ENCODE measurements around the gene LASP1NB.

Gene LASP1NB

GRCh38 chr17:38939987-38940386 lies 14.6 kb downstream of the LASP1NB start:
- DNase-seq, result no peak
- Mint-ChIP-seq H3K4me3 (no peak overlapping the region), H3K9me3 (no peaks in the 10 kb centered on the region), H3K36me3 (no peaks in the 10 kb centered on the region), H3K4me1 (no peaks in the 10 kb centered on the region), H3K27ac (no peak overlapping the region), H3K27me3 (ENCODE audit: low read depth in 2 of 2) (no peaks in the 10 kb centered on the region)
- TF ChIP-seq, protein P1, sequence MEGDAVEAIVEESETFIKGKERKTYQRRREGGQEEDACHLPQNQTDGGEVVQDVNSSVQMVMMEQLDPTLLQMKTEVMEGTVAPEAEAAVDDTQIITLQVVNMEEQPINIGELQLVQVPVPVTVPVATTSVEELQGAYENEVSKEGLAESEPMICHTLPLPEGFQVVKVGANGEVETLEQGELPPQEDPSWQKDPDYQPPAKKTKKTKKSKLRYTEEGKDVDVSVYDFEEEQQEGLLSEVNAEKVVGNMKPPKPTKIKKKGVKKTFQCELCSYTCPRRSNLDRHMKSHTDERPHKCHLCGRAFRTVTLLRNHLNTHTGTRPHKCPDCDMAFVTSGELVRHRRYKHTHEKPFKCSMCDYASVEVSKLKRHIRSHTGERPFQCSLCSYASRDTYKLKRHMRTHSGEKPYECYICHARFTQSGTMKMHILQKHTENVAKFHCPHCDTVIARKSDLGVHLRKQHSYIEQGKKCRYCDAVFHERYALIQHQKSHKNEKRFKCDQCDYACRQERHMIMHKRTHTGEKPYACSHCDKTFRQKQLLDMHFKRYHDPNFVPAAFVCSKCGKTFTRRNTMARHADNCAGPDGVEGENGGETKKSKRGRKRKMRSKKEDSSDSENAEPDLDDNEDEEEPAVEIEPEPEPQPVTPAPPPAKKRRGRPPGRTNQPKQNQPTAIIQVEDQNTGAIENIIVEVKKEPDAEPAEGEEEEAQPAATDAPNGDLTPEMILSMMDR (IDR thresholded peaks at IDR 0.05), result no peak
- intact Hi-C loops (cut with micrococcal nuclease), result no loop called here
- Histone ChIP-seq H3K27ac (ENCODE audit: low read length) (no peak overlapping the region), H3K36me3 (ENCODE audit: control insufficient read depth, insufficient read depth, low read length) (no peaks in the 10 kb centered on the region), H3K27me3 (ENCODE audit: control insufficient read depth, insufficient read depth, low read length) (no peaks in the 10 kb centered on the region), H3K4me3 (ENCODE audit: low read length) (no peak overlapping the region), H3K9me3 (ENCODE audit: control insufficient read depth, insufficient read depth, low read length) (no peaks in the 10 kb centered on the region), H3K4me1 (ENCODE audit: control insufficient read depth, insufficient read depth, low read length) (no peaks in the 10 kb centered on the region)
- ATAC-seq, result no peak

- no peak overlapping the region for H3K27ac ChIP-seq (ENCODE audit: low read length)
- Mint-ChIP-seq H3K27ac (no peak overlapping the region), H3K36me3 (no peaks in the 10 kb centered on the region), H3K27me3 (ENCODE audit: low read depth in 2 of 2) (no peaks in the 10 kb centered on the region), H3K4me3 (no peak overlapping the region), H3K4me1 (no peaks in the 10 kb centered on the region), H3K9me3 (no peaks in the 10 kb centered on the region)
- DNase-seq, result no peak
- H3K4me3 ChIP-seq (ENCODE audit: low read length), result no peak overlapping the region
- no peaks in the 10 kb centered on the region for H3K36me3 ChIP-seq (ENCODE audit: control insufficient read depth, insufficient read depth, low read length)
- TF ChIP-seq, protein P1 (IDR thresholded peaks at IDR 0.05), result no peak
- no peaks in the 10 kb centered on the region for H3K4me1 ChIP-seq (ENCODE audit: control insufficient read depth, insufficient read depth, low read length)
- H3K27me3 ChIP-seq (ENCODE audit: control insufficient read depth, insufficient read depth, low read length), result no peaks in the 10 kb centered on the region
- H3K9me3 ChIP-seq (ENCODE audit: control insufficient read depth, insufficient read depth, low read length), result no peaks in the 10 kb centered on the region
- intact Hi-C loops (cut with micrococcal nuclease), result no loop called here
- 92% methylated on average over 1 of the region's 1 CpG for WGBS (ENCODE audit: insufficient coverage)
- no peak for ATAC-seq
These were observed 15.0 kb downstream of the LASP1NB start for GRCh38 chr17:38940404-38940803.

- TF ChIP-seq, protein P1 (IDR thresholded peaks at IDR 0.05), result no peak
- WGBS (ENCODE audit: insufficient coverage), result 73% methylated on average over 2 of the region's 4 CpGs
- no peaks in the 10 kb centered on the region for H3K36me3 Mint-ChIP-seq
- DNase-seq (no peak), ATAC-seq (no peak)
- Histone ChIP-seq H3K9me3 (ENCODE audit: control insufficient read depth, insufficient read depth, low read length) (no peaks in the 10 kb centered on the region), H3K27me3 (ENCODE audit: control insufficient read depth, insufficient read depth, low read length) (no peaks in the 10 kb centered on the region), H3K27ac (ENCODE audit: low read length) (no peak overlapping the region), H3K4me1 (ENCODE audit: control insufficient read depth, insufficient read depth, low read length) (no peaks in the 10 kb centered on the region), H3K4me3 (ENCODE audit: low read length) (no peak overlapping the region), H3K36me3 (ENCODE audit: control insufficient read depth, insufficient read depth, low read length) (no peaks in the 10 kb centered on the region)
- H3K27ac Mint-ChIP-seq, result no peak overlapping the region
- intact Hi-C loops (cut with micrococcal nuclease), result no loop called here
- no peak overlapping the region for H3K4me3 Mint-ChIP-seq
- no peaks in the 10 kb centered on the region for H3K9me3 Mint-ChIP-seq
- peaks cover 0 to 2% of the 10 kb centered on the region in 2 donors for H3K4me1 Mint-ChIP-seq
- H3K27me3 Mint-ChIP-seq (ENCODE audit: low read depth in 2 of 2), result no peaks in the 10 kb centered on the region
These were observed 17.4 kb downstream of the LASP1NB start for GRCh38 chr17:38942696-38943334.

DNA sequence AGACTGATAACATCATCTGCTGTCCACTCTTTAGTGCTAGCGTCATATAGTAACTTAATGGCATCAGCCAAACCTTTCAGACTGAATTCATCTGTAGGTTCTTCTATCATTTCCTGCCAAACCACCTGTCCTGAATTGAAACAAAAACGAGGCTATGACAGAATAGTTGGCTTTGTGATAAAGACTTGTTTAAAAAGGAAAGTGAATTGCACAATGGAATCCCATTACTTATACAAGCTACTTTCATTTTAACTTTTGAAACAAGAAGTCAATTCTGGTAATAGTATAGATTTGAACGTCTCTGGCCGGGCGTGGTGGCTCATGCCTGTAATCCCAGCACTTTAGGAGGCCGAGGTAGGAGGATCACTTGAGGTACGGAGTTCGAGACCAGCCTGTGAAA lies 18.2 kb downstream of the LASP1NB start:
- no peaks in the 10 kb centered on the region for H3K9me3 Mint-ChIP-seq

More for the DNA sequence above, 18.2 kb downstream of the LASP1NB start:
- no peaks in the 10 kb centered on the region for H3K4me1 ChIP-seq (ENCODE audit: control insufficient read depth, insufficient read depth, low read length)
- TF ChIP-seq, protein P1 (IDR thresholded peaks at IDR 0.05), result no peak
- H3K4me3 ChIP-seq (ENCODE audit: low read length), result no peak overlapping the region
- Mint-ChIP-seq H3K27me3 (ENCODE audit: low read depth in 2 of 2) (no peaks in the 10 kb centered on the region), H3K4me1 (peaks cover 0 to 6% of the 10 kb centered on the region in 2 donors), H3K4me3 (no peak overlapping the region), H3K27ac (no peak overlapping the region), H3K36me3 (no peaks in the 10 kb centered on the region)
- DNase-seq, result no peak
- intact Hi-C loops (cut with micrococcal nuclease), result no loop called here
- no peaks in the 10 kb centered on the region for H3K27me3 ChIP-seq (ENCODE audit: control insufficient read depth, insufficient read depth, low read length)
- no peak overlapping the region for H3K27ac ChIP-seq (ENCODE audit: low read length)
- no peak for ATAC-seq
- H3K9me3 ChIP-seq (ENCODE audit: control insufficient read depth, insufficient read depth, low read length), result no peaks in the 10 kb centered on the region
- 76% methylated on average over 7 of the region's 8 CpGs for WGBS (ENCODE audit: insufficient coverage)
- no peaks in the 10 kb centered on the region for H3K36me3 ChIP-seq (ENCODE audit: control insufficient read depth, insufficient read depth, low read length)

All from natural killer cell (primary cell).